ENCODE measurements around the gene ASCC3. TPM values are rescaled to one million over a fixed set of nuclear protein-coding genes. Genes with fewer than 3 reads are reported as not detected.
A peak's percentile ranks its signal among the peaks of the same experiment; 100 is the strongest.

The ASCC3 gene
- total and polyA plus RNA-seq, 5 experiments from 2014 or later = 18.0 to 42.3 (median 24.6) TPM

DNA sequence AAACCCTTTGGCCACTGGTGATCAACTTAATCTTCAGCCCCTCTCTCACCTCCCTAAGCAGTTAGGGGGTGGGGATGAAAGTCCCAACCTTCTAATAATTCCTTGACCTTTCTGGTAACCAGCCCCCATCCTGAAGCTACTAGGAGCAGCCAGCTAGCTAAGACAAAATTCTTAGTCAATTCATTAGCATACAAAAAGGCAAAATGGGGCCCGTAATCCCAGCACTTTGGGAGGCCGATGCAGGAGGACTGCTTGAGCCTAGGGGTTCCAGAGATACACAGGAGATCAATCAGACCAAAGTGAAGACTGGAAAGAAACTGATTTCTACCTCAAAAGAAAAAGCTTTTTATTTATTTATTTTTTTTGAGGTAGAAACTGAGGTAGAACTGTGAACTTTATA lies 1.8 kb downstream of the ASCC3 start:
- Mint-ChIP-seq H3K36me3 (peaks cover 0 to 6% (median 2%) of the 10 kb centered on the region in 3 donors), H3K27me3 (peaks cover 0 to 3% (median 0%) of the 10 kb centered on the region in 5 donors), H3K9me3 (peaks cover 0 to 2% (median 0%) of the 10 kb centered on the region in 9 donors), H3K27ac (peak overlapping the region in 1 of 10 donors; percentile 52), H3K4me3 (peak overlapping the region in 9 of 10 donors; percentile 35 to 99 (median 63)), H3K4me1 (peaks cover 21 to 67% (median 66%) of the 10 kb centered on the region in 4 donors)
- POLR2A ChIA-PET = interaction anchor here (0.7 kb wide), 1 partner anchor 12 kb away, joined by 3 read pairs; no protein-coding TSS in a partner anchor
- DNase-seq = no peak
- no peak for ATAC-seq

DNA sequence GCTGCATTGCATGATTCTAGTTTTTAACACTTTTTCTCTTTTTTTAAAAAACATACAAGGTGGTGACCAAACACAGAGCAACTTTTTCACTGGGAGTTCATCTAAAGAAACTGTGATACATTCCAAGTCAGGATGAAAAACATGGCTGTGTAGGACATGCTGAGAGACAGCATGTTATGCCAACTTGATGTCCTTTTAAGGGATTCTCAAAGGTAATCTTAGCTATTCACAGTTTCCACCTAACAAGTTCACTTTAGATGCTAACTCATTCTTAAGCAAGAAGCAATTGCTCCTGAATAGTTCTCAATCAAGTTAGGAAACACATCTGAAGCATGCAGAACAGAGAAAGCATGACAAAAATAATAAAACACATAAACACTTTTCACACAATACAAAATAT lies 3.3 kb downstream of the ASCC3 start:
- Mint-ChIP-seq H3K4me1 (peaks cover 27 to 76% (median 74%) of the 10 kb centered on the region in 4 donors), H3K36me3 (peaks cover 0 to 12% (median 12%) of the 10 kb centered on the region in 3 donors), H3K27ac (peak overlapping the region in 2 of 10 donors; percentile 8 to 48), H3K27me3 (peaks cover 0 to 3% (median 0%) of the 10 kb centered on the region in 5 donors), H3K4me3 (peak overlapping the region in 2 of 10 donors; percentile 7 to 50), H3K9me3 (peaks cover 0 to 4% (median 0%) of the 10 kb centered on the region in 9 donors)
- DNase-seq (no peak), ATAC-seq (no peak)
- POLR2A ChIA-PET = no interaction called here

DNA sequence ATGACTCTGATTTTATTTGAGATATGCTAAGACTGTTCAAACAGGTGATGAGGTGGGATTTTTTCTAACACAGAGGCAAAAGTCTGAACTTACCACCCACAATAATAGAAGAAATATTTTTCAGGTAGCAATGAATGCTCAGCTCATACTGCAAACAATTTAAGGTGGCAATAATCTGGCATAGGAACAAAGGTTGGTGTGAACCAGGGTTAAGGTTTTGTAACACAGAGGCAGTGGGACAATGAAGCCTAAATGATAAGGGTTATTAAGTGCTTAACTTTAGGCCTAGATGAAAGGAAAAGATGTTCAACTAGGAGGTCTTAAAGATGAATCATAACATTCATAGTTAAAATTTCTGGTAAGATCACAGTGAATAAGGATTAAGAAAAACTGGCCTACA lies 4.9 kb downstream of the ASCC3 start:
- no peak overlapping the region for H3K4me3 Mint-ChIP-seq
- peaks cover 0 to 18% (median 15%) of the 10 kb centered on the region in 3 donors for H3K36me3 Mint-ChIP-seq

DNA sequence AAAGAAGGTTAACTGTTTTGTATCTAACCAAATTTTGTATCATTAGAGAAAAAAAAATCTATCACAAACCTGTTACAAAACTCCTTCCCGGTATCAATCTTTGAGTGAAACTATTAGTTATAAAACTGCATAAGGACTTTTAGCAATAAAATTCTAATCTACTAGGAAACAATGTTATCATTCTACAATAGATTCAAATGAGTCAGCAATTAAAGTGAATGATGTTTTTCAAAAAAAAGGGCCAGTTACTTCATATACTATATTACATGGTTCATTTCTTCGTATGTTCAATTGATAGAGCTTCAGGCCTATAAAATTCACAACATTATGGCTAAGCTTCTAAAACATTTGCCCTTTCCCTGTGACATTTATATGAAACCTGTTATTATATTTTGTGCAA lies 15.6 kb downstream of the ASCC3 start:
- Mint-ChIP-seq H3K4me3 (no peak overlapping the region), H3K9me3 (no peaks in the 10 kb centered on the region), H3K27ac (no peak overlapping the region), H3K4me1 (peaks cover 4 to 12% (median 9%) of the 10 kb centered on the region in 4 donors), H3K36me3 (peaks cover 29 to 85% (median 62%) of the 10 kb centered on the region in 3 donors), H3K27me3 (no peaks in the 10 kb centered on the region)
- DNase-seq = no peak
- no peak for ATAC-seq
- POLR2A ChIA-PET = no interaction called here

More for the DNA sequence above, 4.9 kb downstream of the ASCC3 start:
- Mint-ChIP-seq H3K9me3 (peaks cover 0 to 4% (median 0%) of the 10 kb centered on the region in 9 donors), H3K4me1 (peaks cover 24 to 77% (median 65%) of the 10 kb centered on the region in 4 donors), H3K27me3 (no peaks in the 10 kb centered on the region), H3K27ac (peak overlapping the region in 2 of 10 donors; percentile 2 to 7)
- ATAC-seq (no peak), DNase-seq (no peak)
- POLR2A ChIA-PET = no interaction called here

DNA sequence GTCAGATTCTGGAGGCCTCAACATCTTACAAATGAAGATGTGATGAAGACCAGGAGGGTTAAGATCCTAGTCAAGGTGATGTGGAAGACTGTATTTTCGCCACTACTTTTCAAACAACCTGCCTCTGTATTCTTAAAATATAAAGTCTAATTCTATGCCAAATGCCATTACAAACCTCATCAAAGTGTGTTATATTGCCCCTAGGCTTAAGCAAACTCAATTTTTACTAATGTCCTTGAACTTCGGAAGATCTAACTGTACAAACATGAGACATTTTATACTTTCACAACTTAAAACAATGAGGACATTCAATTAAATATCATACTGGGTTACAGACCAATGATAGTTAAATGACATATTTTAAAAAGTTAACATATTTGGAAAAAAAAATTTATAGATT lies 19.1 kb downstream of the ASCC3 start:
- H3K27me3 Mint-ChIP-seq = no peaks in the 10 kb centered on the region
- ATAC-seq (no peak), DNase-seq (no peak)
- peaks cover 0 to 16% (median 7%) of the 10 kb centered on the region in 9 donors for H3K9me3 Mint-ChIP-seq
- peaks cover 0 to 4% (median 0%) of the 10 kb centered on the region in 4 donors for H3K4me1 Mint-ChIP-seq
- no peak overlapping the region for H3K4me3 Mint-ChIP-seq
- POLR2A ChIA-PET = no interaction called here
- peaks cover 53 to 86% (median 74%) of the 10 kb centered on the region in 3 donors for H3K36me3 Mint-ChIP-seq
- no peak overlapping the region for H3K27ac Mint-ChIP-seq

DNA sequence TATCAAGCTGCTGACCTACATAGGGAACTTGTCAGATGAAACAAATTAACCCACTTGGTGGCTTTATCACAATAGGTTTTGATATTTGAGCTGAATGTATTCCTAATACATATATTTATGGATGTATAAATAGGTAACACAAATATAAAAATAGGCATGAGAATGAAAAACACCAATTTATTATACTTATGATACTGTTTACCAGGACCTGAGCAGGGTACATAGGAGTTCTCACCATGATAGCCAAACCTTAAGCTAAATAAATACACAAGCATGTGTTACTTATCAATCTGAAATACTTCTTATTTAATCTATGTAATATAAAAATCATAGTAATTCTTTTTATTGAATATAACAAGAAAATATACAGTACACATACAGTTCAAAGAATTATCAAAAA lies 25.0 kb downstream of the ASCC3 start:
- Mint-ChIP-seq H3K4me3 (no peak overlapping the region), H3K27ac (no peak overlapping the region), H3K9me3 (peaks cover 0 to 24% (median 10%) of the 10 kb centered on the region in 9 donors), H3K4me1 (peaks cover 0 to 6% (median 4%) of the 10 kb centered on the region in 4 donors), H3K36me3 (peaks cover 44 to 59% (median 58%) of the 10 kb centered on the region in 3 donors), H3K27me3 (no peaks in the 10 kb centered on the region)
- no peak for DNase-seq
- no peak for ATAC-seq
- POLR2A ChIA-PET = no interaction called here

DNA sequence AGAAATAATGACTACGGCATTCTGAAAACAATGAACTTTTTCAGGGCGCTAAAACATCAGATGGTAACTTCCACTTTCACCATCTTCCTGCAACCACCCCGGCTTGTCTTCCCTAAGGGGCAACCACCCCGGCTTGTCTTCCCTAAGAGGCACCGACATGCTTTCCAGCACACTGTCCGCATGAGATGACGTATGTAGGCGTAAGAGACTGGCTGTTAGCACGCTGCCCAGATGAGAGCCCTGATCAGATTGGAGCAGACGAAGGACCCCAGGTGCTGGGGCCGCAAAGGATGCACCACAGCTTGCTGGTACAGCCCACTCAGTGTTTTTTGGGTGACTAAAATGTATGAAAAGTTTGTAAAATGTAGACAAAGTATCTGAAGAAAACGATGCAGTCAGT lies 29.3 kb downstream of the ASCC3 start:
- POLR2A ChIA-PET = no interaction called here
- H3K4me3 Mint-ChIP-seq = no peak overlapping the region
- peaks cover 16 to 46% (median 44%) of the 10 kb centered on the region in 3 donors for H3K36me3 Mint-ChIP-seq
- DNase-seq (no peak), ATAC-seq (no peak)
- H3K9me3 Mint-ChIP-seq = peaks cover 0 to 8% (median 1%) of the 10 kb centered on the region in 9 donors
- no peaks in the 10 kb centered on the region for H3K27me3 Mint-ChIP-seq
- peak overlapping the region in 1 of 10 donors; percentile 73 for H3K27ac Mint-ChIP-seq
- H3K4me1 Mint-ChIP-seq = peaks cover 9 to 23% (median 15%) of the 10 kb centered on the region in 4 donors

DNA sequence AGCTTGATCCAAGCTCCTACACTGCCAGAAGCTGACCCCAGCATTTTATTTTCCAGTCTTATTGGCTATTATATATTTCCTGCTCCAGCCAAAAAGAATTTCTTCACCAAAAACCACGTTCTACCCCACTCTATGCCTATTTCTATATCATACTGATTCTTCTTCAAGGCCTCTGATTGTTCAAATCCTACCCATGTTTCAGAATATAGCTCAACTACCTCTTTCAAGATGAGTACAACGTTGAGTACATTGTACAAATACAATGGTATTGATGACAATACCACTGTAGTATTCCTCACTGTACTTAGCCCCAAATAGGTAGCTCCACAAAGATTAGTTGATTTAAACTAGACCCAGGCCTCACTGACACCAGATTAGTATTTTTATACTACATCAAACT lies 31.0 kb downstream of the ASCC3 start:
- POLR2A ChIA-PET = interaction anchor here (0.7 kb wide), 1 partner anchor 24 kb away, joined by 6 read pairs; no protein-coding TSS in a partner anchor
- H3K27ac Mint-ChIP-seq = no peak overlapping the region
- peaks cover 10 to 39% (median 34%) of the 10 kb centered on the region in 3 donors for H3K36me3 Mint-ChIP-seq

DNA sequence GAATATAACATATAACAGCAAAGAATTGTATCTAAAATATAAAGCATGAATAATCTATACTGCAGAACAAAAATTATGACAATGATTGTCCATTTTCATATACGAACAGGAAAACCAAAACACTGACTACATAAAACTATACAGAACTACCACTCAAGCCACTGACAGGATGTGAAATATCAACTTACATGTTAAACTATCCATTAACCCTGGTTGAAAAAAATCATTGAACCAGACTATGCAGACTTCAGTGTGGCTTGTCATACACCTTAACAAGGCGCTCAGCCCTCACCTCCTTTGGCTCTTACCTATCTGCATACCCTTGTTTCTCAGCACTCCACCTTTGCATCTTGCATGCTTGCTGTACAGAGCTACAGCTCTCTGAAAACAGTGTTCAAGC lies 34.9 kb downstream of the ASCC3 start:
- peaks cover 15 to 54% (median 42%) of the 10 kb centered on the region in 4 donors for H3K4me1 Mint-ChIP-seq
- H3K27me3 Mint-ChIP-seq = no peaks in the 10 kb centered on the region
- no peak overlapping the region for H3K4me3 Mint-ChIP-seq
- no peak for ATAC-seq
- peak in 1 of 10 donors; percentile 2 for DNase-seq
- peaks cover 4 to 36% (median 25%) of the 10 kb centered on the region in 3 donors for H3K36me3 Mint-ChIP-seq
- no peak overlapping the region for H3K27ac Mint-ChIP-seq
- H3K9me3 Mint-ChIP-seq = no peaks in the 10 kb centered on the region
- POLR2A ChIA-PET = no interaction called here

More for the DNA sequence above, 31.0 kb downstream of the ASCC3 start:
- Mint-ChIP-seq H3K27me3 (no peaks in the 10 kb centered on the region), H3K4me1 (peaks cover 14 to 33% (median 27%) of the 10 kb centered on the region in 4 donors), H3K9me3 (peaks cover 0 to 3% (median 0%) of the 10 kb centered on the region in 9 donors), H3K4me3 (no peak overlapping the region)
- DNase-seq = no peak
- ATAC-seq = no peak

DNA sequence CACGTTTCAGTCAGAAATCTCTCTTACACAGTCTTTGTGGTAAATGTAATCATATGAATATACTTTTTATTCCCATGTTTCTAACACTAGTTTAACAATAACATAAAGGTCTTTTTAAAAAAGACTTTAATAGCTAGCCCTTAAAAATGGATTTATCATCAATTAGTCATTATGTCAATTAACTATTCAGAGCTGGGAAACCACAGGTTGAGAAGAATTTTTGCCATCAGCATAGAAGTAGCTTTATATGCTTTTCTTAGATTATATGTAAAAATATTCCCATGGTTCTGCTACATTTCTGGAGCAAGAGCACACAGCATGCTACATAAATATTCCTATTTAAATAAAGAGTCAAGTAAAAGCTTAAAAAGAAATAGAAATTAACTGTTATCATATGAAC lies 35.5 kb downstream of the ASCC3 start:
- no peak for ATAC-seq
- H3K4me3 Mint-ChIP-seq = no peak overlapping the region
- no peaks in the 10 kb centered on the region for H3K9me3 Mint-ChIP-seq
- DNase-seq = no peak
- H3K27ac Mint-ChIP-seq = no peak overlapping the region
- H3K4me1 Mint-ChIP-seq = peaks cover 15 to 54% (median 45%) of the 10 kb centered on the region in 4 donors
- H3K36me3 Mint-ChIP-seq = peaks cover 4 to 38% (median 27%) of the 10 kb centered on the region in 3 donors
- no peaks in the 10 kb centered on the region for H3K27me3 Mint-ChIP-seq
- POLR2A ChIA-PET = no interaction called here

DNA sequence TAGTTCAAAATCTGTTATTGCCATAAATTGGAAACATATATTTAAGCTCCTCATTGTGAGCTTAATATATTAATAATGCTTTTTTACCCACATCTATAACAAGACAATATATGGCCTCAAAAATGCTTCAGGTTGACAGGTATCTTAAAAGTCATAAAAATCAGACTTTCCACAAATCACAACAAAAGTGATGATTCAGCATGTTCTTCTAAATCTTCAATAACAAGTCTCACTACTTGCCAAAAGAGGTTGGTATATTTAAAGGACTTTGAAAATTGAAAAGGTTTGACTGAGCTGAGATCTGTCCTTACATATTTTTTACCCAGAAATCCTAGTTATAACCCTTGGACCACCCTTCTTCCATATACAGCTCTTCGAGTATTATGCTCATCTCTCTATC lies 41.7 kb downstream of the ASCC3 start:
- Mint-ChIP-seq H3K4me1 (peaks cover 4 to 42% (median 28%) of the 10 kb centered on the region in 4 donors), H3K36me3 (peaks cover 5 to 40% (median 31%) of the 10 kb centered on the region in 3 donors), H3K4me3 (no peak overlapping the region), H3K27me3 (no peaks in the 10 kb centered on the region), H3K27ac (peak overlapping the region in 1 of 10 donors; percentile 13), H3K9me3 (peaks cover 0 to 9% (median 0%) of the 10 kb centered on the region in 9 donors)
- POLR2A ChIA-PET = no interaction called here
- no peak for DNase-seq
- ATAC-seq = no peak

DNA sequence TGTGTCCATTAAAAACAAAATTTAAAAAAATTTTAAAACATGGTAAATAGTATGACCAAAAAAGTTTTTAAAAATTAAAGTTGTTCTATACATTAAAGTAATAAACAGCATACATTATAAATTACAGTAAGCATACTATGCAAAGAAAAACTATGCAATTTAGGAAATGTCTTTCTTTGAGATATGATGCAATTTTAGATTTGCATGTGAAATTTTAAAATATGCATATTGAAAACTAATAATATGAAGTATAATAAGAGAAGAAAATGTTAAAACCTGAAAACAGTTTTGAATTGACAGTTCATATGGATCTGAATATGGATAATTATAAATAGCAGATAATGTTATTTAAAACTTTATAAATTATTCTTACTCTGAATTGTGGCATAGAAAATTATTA lies 43.1 kb downstream of the ASCC3 start:
- peaks cover 0 to 9% (median 0%) of the 10 kb centered on the region in 9 donors for H3K9me3 Mint-ChIP-seq
- no peak overlapping the region for H3K4me3 Mint-ChIP-seq
- H3K27me3 Mint-ChIP-seq = no peaks in the 10 kb centered on the region
- ATAC-seq = no peak
- H3K4me1 Mint-ChIP-seq = peaks cover 4 to 31% (median 22%) of the 10 kb centered on the region in 4 donors
- POLR2A ChIA-PET = no interaction called here
- peaks cover 5 to 48% (median 26%) of the 10 kb centered on the region in 3 donors for H3K36me3 Mint-ChIP-seq
- no peak overlapping the region for H3K27ac Mint-ChIP-seq
- DNase-seq = no peak

DNA sequence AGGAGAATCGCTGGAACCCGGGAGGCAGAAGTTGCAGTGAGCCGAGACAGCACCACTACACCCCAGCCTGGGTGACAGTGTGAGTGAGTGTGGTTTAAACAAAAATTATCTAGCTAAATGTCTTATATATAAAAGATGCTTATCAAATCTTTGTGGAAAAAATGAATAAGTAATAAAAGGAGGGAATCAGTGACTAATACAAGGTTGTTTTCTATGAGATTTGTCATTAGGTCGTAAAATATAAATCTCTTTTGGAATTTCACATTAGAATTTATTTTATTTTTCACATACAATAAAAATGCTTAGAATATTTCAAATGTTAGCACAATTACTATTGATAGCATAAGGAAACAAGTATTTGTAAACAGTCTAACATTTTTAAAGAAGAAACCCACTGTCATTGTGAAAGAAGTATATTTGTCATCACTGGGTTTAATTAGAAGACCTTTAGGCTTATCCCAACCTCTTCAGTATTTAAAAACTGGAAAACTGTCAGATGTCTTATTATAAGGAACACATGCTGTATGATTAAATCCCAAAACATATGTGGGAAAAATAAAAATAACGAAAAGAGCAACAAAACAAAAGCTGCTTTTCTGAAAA lies 47.1 kb downstream of the ASCC3 start:
- POLR2A ChIA-PET = no interaction called here
- Mint-ChIP-seq H3K36me3 (peaks cover 9 to 45% (median 23%) of the 10 kb centered on the region in 3 donors), H3K27me3 (no peaks in the 10 kb centered on the region), H3K27ac (peak overlapping the region in 2 of 10 donors; percentile 7 to 33), H3K4me3 (no peak overlapping the region), H3K9me3 (peaks cover 0 to 9% (median 0%) of the 10 kb centered on the region in 9 donors), H3K4me1 (peaks cover 1 to 17% (median 8%) of the 10 kb centered on the region in 4 donors)
- DNase-seq = no peak
- ATAC-seq = no peak

Data from naive thymus-derived CD8-positive, alpha-beta T cell (primary cell).